Esophagus muscularis mucosa (tissue), 4 donors: ENCODE results near the gene GRHL1.

ENCODE experiments used
- EP300 ChIP-seq: sonication (generic); formaldehyde crosslinking; IDR thresholded peaks from one replicate; pipeline ENCODE4 v1.6.1; 2017; ENCODE audit warnings: antibody characterized with exemption
- POLR2A ChIP-seq: fragments of 450-650 bp; IDR thresholded peaks from one replicate; pipeline ENCODE4 v1.6.1; 2017; ENCODE audit warnings: antibody characterized with exemption, moderate library complexity, mild to moderate bottlenecking, low read depth
- TF ChIP-seq, protein P1 (sequence below), 3 experiments: fragments of 200-600 bp in 2 of 3; fragments of 450-650 bp in 1 of 3; sonication (generic) in 2 of 3; IDR thresholded peaks; one replicate each; pipeline ENCODE4 v1.5.1; 2017 to 2019; ENCODE audit warnings: antibody characterized with exemption in 3 of 3, mild to moderate bottlenecking in 2 of 3, moderate library complexity in 1 of 3

DNA sequence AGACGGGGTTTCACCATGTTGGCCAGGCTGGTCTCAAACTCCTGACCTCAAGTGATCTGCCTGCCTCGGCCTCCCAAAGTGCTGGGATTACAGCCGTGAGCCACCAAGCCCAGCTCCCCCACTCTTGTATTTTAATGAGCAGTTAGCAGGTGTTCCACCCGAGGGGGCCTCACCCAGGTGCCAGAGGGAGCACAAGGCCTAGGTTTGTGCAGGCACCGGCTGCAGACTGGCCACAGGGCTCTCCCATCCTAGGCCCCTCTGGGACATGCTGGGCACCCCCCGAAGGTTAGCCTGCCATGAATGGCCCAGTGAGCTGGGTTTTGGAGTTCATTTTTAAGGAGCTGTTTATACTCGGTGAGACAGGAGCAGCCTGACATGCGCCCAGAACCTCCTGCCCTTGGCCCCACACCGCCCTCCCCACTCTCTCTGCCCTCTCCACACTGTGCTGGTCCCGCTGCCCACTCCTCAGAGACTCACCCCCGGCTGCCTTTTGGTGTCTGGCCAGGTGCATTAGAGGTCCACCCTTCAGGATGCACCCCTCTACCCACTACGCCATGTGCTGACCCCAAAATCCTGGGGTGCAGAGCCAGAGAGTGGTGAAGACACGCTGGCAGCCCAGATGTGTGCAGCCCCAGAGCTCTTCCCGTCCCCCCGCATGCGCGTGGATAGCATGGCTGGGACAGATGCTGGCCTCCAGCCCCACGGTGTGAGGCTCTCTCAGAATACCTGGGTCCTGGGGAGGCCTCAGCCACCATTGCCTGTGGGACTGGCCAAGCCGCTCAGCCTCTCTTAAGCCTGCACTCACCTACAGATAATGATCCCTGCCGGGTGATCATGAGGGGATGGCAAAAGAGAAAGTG, 80.6 kb downstream of the GRHL1 start:
- TF ChIP-seq, protein P1, sequence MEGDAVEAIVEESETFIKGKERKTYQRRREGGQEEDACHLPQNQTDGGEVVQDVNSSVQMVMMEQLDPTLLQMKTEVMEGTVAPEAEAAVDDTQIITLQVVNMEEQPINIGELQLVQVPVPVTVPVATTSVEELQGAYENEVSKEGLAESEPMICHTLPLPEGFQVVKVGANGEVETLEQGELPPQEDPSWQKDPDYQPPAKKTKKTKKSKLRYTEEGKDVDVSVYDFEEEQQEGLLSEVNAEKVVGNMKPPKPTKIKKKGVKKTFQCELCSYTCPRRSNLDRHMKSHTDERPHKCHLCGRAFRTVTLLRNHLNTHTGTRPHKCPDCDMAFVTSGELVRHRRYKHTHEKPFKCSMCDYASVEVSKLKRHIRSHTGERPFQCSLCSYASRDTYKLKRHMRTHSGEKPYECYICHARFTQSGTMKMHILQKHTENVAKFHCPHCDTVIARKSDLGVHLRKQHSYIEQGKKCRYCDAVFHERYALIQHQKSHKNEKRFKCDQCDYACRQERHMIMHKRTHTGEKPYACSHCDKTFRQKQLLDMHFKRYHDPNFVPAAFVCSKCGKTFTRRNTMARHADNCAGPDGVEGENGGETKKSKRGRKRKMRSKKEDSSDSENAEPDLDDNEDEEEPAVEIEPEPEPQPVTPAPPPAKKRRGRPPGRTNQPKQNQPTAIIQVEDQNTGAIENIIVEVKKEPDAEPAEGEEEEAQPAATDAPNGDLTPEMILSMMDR (IDR thresholded peaks at IDR 0.05), result no peak
- TF ChIP-seq POLR2A, result no peak
- no peak for TF ChIP-seq EP300
